HL-60 (cell line): ENCODE data around the gene TSPAN11.

Experiments
- DNase-seq, 2 experiments: peaks; one replicate each; pipeline ENCODE4 v3.0.0-alpha.2; 2010 to 2020; ENCODE audit warnings: low read depth in 1 of 2, low spot score in 1 of 2
- H3K27ac ChIP-seq: fragments of 250-450 bp; sonication (Bioruptor Pico); replicated peaks from 2 replicates; pipeline ENCODE4 v1.5.1; 2020; ENCODE audit warnings: mild to moderate bottlenecking, moderate library complexity
- H3K27me3 ChIP-seq: fragments of 250-450 bp; sonication (Bioruptor Pico); 2 replicates; pipeline ENCODE4 v1.5.1; 2021; ENCODE audit warnings: mild to moderate bottlenecking, moderate library complexity; ENCODE audit not compliant: insufficient read depth, poor library complexity, severe bottlenecking
- H3K4me3 ChIP-seq: replicated peaks from 2 replicates; pipeline ENCODE4 v1.5.1; 2011; ENCODE audit warnings: mild to moderate bottlenecking, control low read depth, low read length; ENCODE audit not compliant: insufficient read depth
- CTCF ChIP-seq: IDR thresholded peaks from one replicate; pipeline ENCODE4 v1.5.1; 2011; ENCODE audit warnings: low read length, control low read depth, inconsistent platforms; ENCODE audit not compliant: insufficient read depth
- GABPA ChIP-seq: IDR thresholded peaks from 2 replicates; pipeline ENCODE4 v1.6.1; 2012; ENCODE audit warnings: low read depth
- POLR2AphosphoS5 ChIP-seq: IDR thresholded peaks from 2 replicates; pipeline ENCODE4 v1.6.1; 2012; ENCODE audit warnings: low read depth
- REST ChIP-seq: IDR thresholded peaks from 2 replicates; pipeline ENCODE4 v1.6.1; 2012; ENCODE audit warnings: low read depth; ENCODE audit not compliant: insufficient replicate concordance
- SPI1 ChIP-seq: IDR thresholded peaks from 2 replicates; pipeline ENCODE4 v1.6.1; 2012; ENCODE audit warnings: low read depth, mild to moderate bottlenecking, borderline replicate concordance

Gene TSPAN11

GRCh38 chr12:30953951-30954751 lies 27.6 kb downstream of the TSPAN11 start:
- H3K27me3 ChIP-seq: no peaks in the 10 kb centered on the region
- TF ChIP-seq GABPA (no peak), REST (no peak), SPI1 (no peak), POLR2AphosphoS5 (no peak), CTCF (no peak)
- DNase-seq: no peak
- no peak overlapping the region for H3K27ac ChIP-seq
- H3K4me3 ChIP-seq: no peak overlapping the region

- TF ChIP-seq POLR2AphosphoS5 (no peak), GABPA (no peak), CTCF (no peak), SPI1 (no peak), REST (no peak)
- no peak for DNase-seq
- no peaks in the 10 kb centered on the region for H3K27me3 ChIP-seq
- no peak overlapping the region for H3K4me3 ChIP-seq
- H3K27ac ChIP-seq: no peak overlapping the region
Observed at GRCh38 chr12:30955214-30955613, 28.7 kb downstream of the TSPAN11 start.

- TF ChIP-seq CTCF (no peak), SPI1 (no peak), REST (no peak), GABPA (no peak), POLR2AphosphoS5 (no peak)
Observed at GRCh38 chr12:30959110-30959710, 32.7 kb downstream of the TSPAN11 start.

More at GRCh38 chr12:30959110-30959710, 32.7 kb downstream of the TSPAN11 start:
- Histone ChIP-seq H3K27me3 (no peaks in the 10 kb centered on the region), H3K4me3 (no peak overlapping the region), H3K27ac (no peak overlapping the region)
- no peak for DNase-seq
